HG03045 (cell line): ENCODE results near the gene LPP.

Experiments used
- ATAC-seq: cut with Tn5 transposase; IDR thresholded peaks from one replicate; pipeline ENCODE4 v1.9.1; 2021; ENCODE audit warnings: mild to moderate bottlenecking, moderate library complexity; ENCODE audit not compliant: unreplicated experiment

The LPP gene

GRCh38 chr3:188884299-188885043, 730.5 kb downstream of the LPP start:
- ATAC-seq = no peak

- ATAC-seq = no peak
Observed at GRCh38 chr3:188888321-188889053, 734.5 kb downstream of the LPP start.

GRCh38 chr3:188889054-188889491, 735.1 kb downstream of the LPP start:
- ATAC-seq = no peak

- no peak for ATAC-seq
Observed at GRCh38 chr3:188890572-188891270, 736.8 kb downstream of the LPP start.

- ATAC-seq = no peak
Observed at GRCh38 chr3:188899881-188900280, 745.9 kb downstream of the LPP start.

- no peak for ATAC-seq
Observed at GRCh38 chr3:188900421-188900951, 746.5 kb downstream of the LPP start.

- ATAC-seq = no peak
Observed at GRCh38 chr3:188901126-188901525, 747.2 kb downstream of the LPP start.

GRCh38 chr3:188901671-188902287, 747.8 kb downstream of the LPP start:
- ATAC-seq = no peak

GRCh38 chr3:188904670-188905069, 750.7 kb downstream of the LPP start:
- no peak for ATAC-seq

- no peak for ATAC-seq
Observed at GRCh38 chr3:188905547-188905946, 751.6 kb downstream of the LPP start.

- no peak for ATAC-seq
Observed at GRCh38 chr3:188906236-188906635, 752.3 kb downstream of the LPP start.

- ATAC-seq = no peak
Observed at GRCh38 chr3:188908002-188908850, 754.3 kb downstream of the LPP start.

- no peak for ATAC-seq
Observed at GRCh38 chr3:188911026-188911850, 757.3 kb downstream of the LPP start.

GRCh38 chr3:188913084-188913483, 759.1 kb downstream of the LPP start:
- no peak for ATAC-seq

GRCh38 chr3:188914552-188914951, 760.6 kb downstream of the LPP start:
- ATAC-seq = no peak

GRCh38 chr3:188915127-188915526, 761.2 kb downstream of the LPP start:
- no peak for ATAC-seq

GRCh38 chr3:188916934-188917401, 763.0 kb downstream of the LPP start:
- no peak for ATAC-seq

- no peak for ATAC-seq
Observed at GRCh38 chr3:188918093-188918492, 764.1 kb downstream of the LPP start.

GRCh38 chr3:188923671-188924070, 769.7 kb downstream of the LPP start:
- no peak for ATAC-seq
